ENCODE measurements around the gene PFKFB4. TPM values are rescaled to one million over a fixed set of nuclear protein-coding genes. Genes with fewer than 3 reads are reported as not detected.

Gene PFKFB4
- total and polyA plus RNA-seq, 10 donors: 2.0 to 43.1 (median 19.4) TPM

- 26 to 37% (median 32%) methylated on average over 7 to 21 of the region's 21 CpGs for WGBS, 5 donors
- H3K27me3 ChIP-seq (replicated peaks in 1 of 7): no peaks in the 10 kb centered on the region
- TF ChIP-seq CTCF (IDR thresholded peaks at IDR 0.05 in 8 of 11, conservative IDR thresholded peaks at IDR 0.05 in 3 of 11) (peak in 5 of 11 experiments; percentile 10 to 44 (median 29)), POLR2A (IDR thresholded peaks at IDR 0.05) (no peak), POLR2AphosphoS5 (IDR thresholded peaks at IDR 0.05) (peak in 2 of 3 donors; percentile 49 to 57)
- H3K36me3 ChIP-seq: no peaks in the 10 kb centered on the region
- intact Hi-C loops (cut with DNase I; ENCODE audit: low total_unique reads): no loop called here
- peaks cover 11 to 80% (median 52%) of the 10 kb centered on the region in 6 donors for H3K4me1 ChIP-seq
- H3K27ac ChIP-seq: peak overlapping the region in 6 of 8 donors; percentile 32 to 87 (median 60)
- no peaks in the 10 kb centered on the region for H3K9me3 ChIP-seq
- peak; percentile 86 for DNase-seq
- H3K4me3 ChIP-seq: peak overlapping the region in 4 of 8 donors; percentile 3 to 55 (median 22)
These were observed 4.6 kb upstream of the PFKFB4 start for GRCh38 chr3:48561045-48561736.

GRCh38 chr3:48560648-48561018 is 4.0 kb upstream of the PFKFB4 start:
- peak overlapping the region in 4 of 8 donors; percentile 3 to 55 (median 22) for H3K4me3 ChIP-seq
- intact Hi-C loops (cut with DNase I; ENCODE audit: low total_unique reads): no loop called here
- peaks cover 11 to 80% (median 57%) of the 10 kb centered on the region in 6 donors for H3K4me1 ChIP-seq
- H3K27me3 ChIP-seq (replicated peaks in 1 of 7): no peaks in the 10 kb centered on the region
- no peaks in the 10 kb centered on the region for H3K36me3 ChIP-seq
- 7 to 14% (median 8%) methylated on average over 3 to 5 of the region's 5 CpGs for WGBS, 5 donors
- no peak for DNase-seq
- TF ChIP-seq POLR2A (IDR thresholded peaks at IDR 0.05): no peak
- TF ChIP-seq CTCF (IDR thresholded peaks at IDR 0.05 in 8 of 11, conservative IDR thresholded peaks at IDR 0.05 in 3 of 11): no peak
- TF ChIP-seq POLR2AphosphoS5 (IDR thresholded peaks at IDR 0.05): no peak
- H3K9me3 ChIP-seq: no peaks in the 10 kb centered on the region
- H3K27ac ChIP-seq: peak overlapping the region in 7 of 8 donors; percentile 32 to 87 (median 57)

GRCh38 chr3:48558493-48559134 is 2.0 kb upstream of the PFKFB4 start:
- H3K36me3 ChIP-seq: no peaks in the 10 kb centered on the region
- intact Hi-C loops (cut with DNase I; ENCODE audit: low total_unique reads): loop anchor here (10.0 kb wide), 1 partner anchor 284 kb away; no protein-coding TSS in a partner anchor
- no peaks in the 10 kb centered on the region for H3K27me3 ChIP-seq (replicated peaks in 1 of 7)
- peaks cover 11 to 84% (median 57%) of the 10 kb centered on the region in 6 donors for H3K4me1 ChIP-seq
- peak overlapping the region in 7 of 8 donors; percentile 64 to 87 (median 80) for H3K27ac ChIP-seq
- no peaks in the 10 kb centered on the region for H3K9me3 ChIP-seq
- peak in 1 of 3 donors; percentile 20 for TF ChIP-seq POLR2AphosphoS5 (IDR thresholded peaks at IDR 0.05)
- no peak for TF ChIP-seq POLR2A (IDR thresholded peaks at IDR 0.05)
- peak in 6 of 11 experiments; percentile 26 to 59 (median 44) for TF ChIP-seq CTCF (IDR thresholded peaks at IDR 0.05 in 8 of 11, conservative IDR thresholded peaks at IDR 0.05 in 3 of 11)
- peak; percentile 85 for DNase-seq
- H3K4me3 ChIP-seq: peak overlapping the region in 1 of 8 donors; percentile 88
- 28 to 64% (median 41%) methylated on average over 6 of the region's 6 CpGs for WGBS, 5 donors

Measured in spleen (tissue), 11 donors.